GM12878 (cell line): ENCODE results near the gene TLE3. TPM values are rescaled to one million over a fixed set of nuclear protein-coding genes. Genes with fewer than 3 reads are reported as not detected.

Experiments used
- ATAC-seq: fragments of 200-7000 bp; cut with Tn5 transposase; 3 replicates; pipeline ENCODE4 v1.9.1; 2020; ENCODE audit warnings: mild to moderate bottlenecking, moderate library complexity
- BruUV-seq: library from RNA; stranded (reverse); fragments of 400-500 nt; replicated peaks from 2 replicates; lab custom pipeline; 2021; lab: Mats Ljungman, UMichigan
- CTCF ChIA-PET: fragments of 300-600 bp; sonication (Branson Sonifier 250); formaldehyde crosslinking; extraction: SDS; loops from one replicate; lab custom pipeline; 2021; ENCODE audit warnings: inconsistent platforms; lab: Yijun Ruan, JAX
- POLR2A ChIA-PET: fragments of 350-600 bp; formaldehyde crosslinking; extraction: SDS; loops from one replicate; lab custom pipeline; 2021; ENCODE audit warnings: inconsistent platforms; lab: Charles Lee
- RAD21 ChIA-PET: fragments of 300-600 bp; sonication (Branson Sonifier 250); formaldehyde crosslinking; loops from one replicate; lab custom pipeline; 2023; ENCODE audit warnings: antibody characterized with exemption; ENCODE audit not compliant: unreplicated experiment; lab: Charles Lee
- SMC1A ChIA-PET: fragments of 300-600 bp; sonication (Branson Sonifier 250); formaldehyde crosslinking; loops from one replicate; lab custom pipeline; 2023; ENCODE audit not compliant: unreplicated experiment, uncharacterized antibody; lab: Charles Lee
- DNase-seq: peaks from one replicate; pipeline ENCODE4 v3.0.0-alpha.2; 2011; ENCODE audit warnings: low read depth, low spot score
- FAIRE-seq: peaks from 3 replicates; lab custom pipeline; 2011; peaks lifted over from hg19 to GRCh38; lab: Jason Lieb, UNC
- H2AFZ ChIP-seq: 2 replicates; pipeline ENCODE4 v1.6.0; 2011; ENCODE audit warnings: low read depth, low read length, control low read depth; ENCODE audit not compliant: control insufficient read depth
- H3K27ac ChIP-seq: 2 replicates; pipeline ENCODE4 v1.5.1; 2011; ENCODE audit warnings: control low read depth; ENCODE audit not compliant: control insufficient read depth, insufficient read depth
- H3K27me3 ChIP-seq, 2 experiments: replicated peaks in 1 of 2; 2 replicates each; pipeline versions ENCODE4 v1.6.0 to v1.6.1; 2011; ENCODE audit warnings: low read length in 1 of 2; ENCODE audit not compliant: control insufficient read depth in 2 of 2, insufficient read depth in 2 of 2
- H3K36me3 ChIP-seq, 2 experiments: 2 replicates each; pipeline ENCODE4 v1.5.1; 2011; ENCODE audit warnings: low read length in 1 of 2; ENCODE audit not compliant: control insufficient read depth in 2 of 2, insufficient read depth in 2 of 2
- H3K4me1 ChIP-seq: 2 replicates; pipeline ENCODE4 v1.6.1; 2011; ENCODE audit warnings: mild to moderate bottlenecking, low read length, moderate library complexity, mixed read lengths; ENCODE audit not compliant: control insufficient read depth, insufficient read depth
- H3K4me2 ChIP-seq: 2 replicates; pipeline ENCODE4 v1.6.0; 2011; ENCODE audit warnings: control low read depth; ENCODE audit not compliant: control insufficient read depth, insufficient read depth
- H3K4me3 ChIP-seq: fragments of 200-600 bp; sonication (generic); 2 replicates; pipeline ENCODE4 v1.5.1; 2016
- H3K79me2 ChIP-seq: 2 replicates; pipeline ENCODE4 v1.6.0; 2011; ENCODE audit warnings: low read length; ENCODE audit not compliant: control insufficient read depth, insufficient read depth
- H3K9ac ChIP-seq: 2 replicates; pipeline ENCODE4 v1.8.0; 2011; ENCODE audit warnings: low read length, control low read depth, mixed read lengths; ENCODE audit not compliant: control insufficient read depth, insufficient read depth
- H3K9me3 ChIP-seq: replicated peaks from 3 replicates; pipeline ENCODE4 v1.5.1; 2011; ENCODE audit warnings: mild to moderate bottlenecking, low read length; ENCODE audit not compliant: control insufficient read depth, insufficient read depth
- H4K20me1 ChIP-seq: 2 replicates; pipeline ENCODE4 v1.6.0; 2011; ENCODE audit not compliant: control insufficient read depth, insufficient read depth
- ATF3 ChIP-seq: IDR thresholded peaks from 2 replicates; pipeline ENCODE4 v1.6.1; 2011; ENCODE audit warnings: low read depth, mild to moderate bottlenecking, low read length, moderate library complexity, borderline replicate concordance; ENCODE audit errors: extremely low read depth
- BCLAF1 ChIP-seq: fragments of 450-650 bp; IDR thresholded peaks from 2 replicates; pipeline ENCODE4 v1.6.1; 2017; ENCODE audit warnings: antibody characterized with exemption, mild to moderate bottlenecking, moderate library complexity
- DPF2 ChIP-seq: fragments of 450-650 bp; IDR thresholded peaks from 2 replicates; pipeline ENCODE4 v1.6.1; 2017; ENCODE audit warnings: mild to moderate bottlenecking
- MLLT1 ChIP-seq: fragments of 450-650 bp; IDR thresholded peaks from 2 replicates; pipeline ENCODE4 v1.6.1; 2016; ENCODE audit warnings: mild to moderate bottlenecking
- NR2C1 ChIP-seq: fragments of 450-650 bp; IDR thresholded peaks from 2 replicates; pipeline ENCODE4 v1.6.1; 2017; ENCODE audit warnings: antibody characterized with exemption, mild to moderate bottlenecking, moderate library complexity
- PKNOX1 ChIP-seq: fragments of 450-650 bp; IDR thresholded peaks from 2 replicates; pipeline ENCODE4 v1.6.1; 2016; ENCODE audit warnings: mild to moderate bottlenecking
- PRDM15 ChIP-seq: fragments of 450-650 bp; formaldehyde crosslinking; IDR thresholded peaks from 2 replicates; pipeline ENCODE4 v1.4.0; 2020; ENCODE audit warnings: mild to moderate bottlenecking, moderate library complexity
- SPI1 ChIP-seq: IDR thresholded peaks from 2 replicates; pipeline ENCODE4 v1.6.1; 2011; ENCODE audit warnings: low read depth, mild to moderate bottlenecking, low read length, moderate library complexity, borderline replicate concordance; ENCODE audit not compliant: insufficient read depth
- ZNF207 ChIP-seq: fragments of 450-650 bp; IDR thresholded peaks from 2 replicates; pipeline ENCODE4 v1.6.1; 2014; ENCODE audit warnings: antibody characterized with exemption, mild to moderate bottlenecking, borderline replicate concordance
- WGBS: methylation state at CpG from one replicate; pipeline ENCODE4 v1.1.6; 2016; ENCODE audit warnings: low lambda C conversion rate; ENCODE audit not compliant: insufficient replicate concordance, insufficient coverage; ENCODE audit errors: missing lambda C conversion rate; 5-methylcytosine and 5-hydroxymethylcytosine counted together
- in situ Hi-C: fragments of 300-500 bp; cut with MboI; formaldehyde crosslinking; loops from 9 replicates; pipeline ENCODE4 v1.14.3; 2018; ENCODE audit warnings: mixed read lengths
- intact Hi-C: fragments of 100-400 bp; cut with micrococcal nuclease; formaldehyde crosslinking; loops from one replicate; pipeline ENCODE4 v1.14.2; 2022; ENCODE audit not compliant: unreplicated experiment
- polyA plus RNA-seq, 11 experiments: library from polyadenylated mRNA; depleted of rRNA in 4 of 11; unstranded in 6 of 11; stranded (reverse) in 5 of 11; fragments of >200 nt; fragmentation: Nextera tagmentation in 4 of 11; fragmentation: Illumina TruSeq in 1 of 11; extraction: Ambion mirVana in 4 of 11; extraction: Trizol in 1 of 11; gene quantifications; 1 replicate in 1 of 11; 2 replicates in 10 of 11; pipeline versions ENCODE4 v1.2.1 to v1.2.3, GENCODE V29; 2011 to 2016; ENCODE audit warnings: inconsistent platforms in 2 of 11, missing spikeins in 2 of 11, low read depth in 1 of 11
- total RNA-seq, 4 experiments: library from RNA; depleted of rRNA in 3 of 4; stranded (reverse); fragments of >200 nt in 3 of 4; fragmentation: Illumina TruSeq in 1 of 4; extraction: Trizol in 1 of 4; gene quantifications; 2 replicates each; pipeline versions ENCODE4 v1.2.1 to v1.2.3, GENCODE V29; 2013 to 2021

TLE3 gene
- total and polyA plus RNA-seq, 10 of the 15 experiments (the other 5 are each of a cell fraction or from before 2014, with no cell fraction given), result 1.2 to 65.5 (median 9.7) TPM

- TF ChIP-seq PRDM15 (CRISPR knock-in tag) (no peak), MLLT1 (no peak), DPF2 (no peak), ZNF207 (no peak)
- TF ChIP-seq, all 136 proteins: peak for 0
These were observed 15.3 kb downstream of the TLE3 start (continued) for GRCh38 chr15:70082281-70082900.

- Histone ChIP-seq H3K79me2 (peaks cover 8% of the 10 kb centered on the region), H3K9ac (no peak overlapping the region), H3K27me3 (no peaks in the 10 kb centered on the region), H3K27ac (no peak overlapping the region), H2AFZ (no peak overlapping the region), H3K4me3 (no peak overlapping the region), H3K4me1 (peaks cover 27% of the 10 kb centered on the region), H4K20me1 (peaks cover 20% of the 10 kb centered on the region), H3K4me2 (no peak overlapping the region), H3K36me3 (peaks cover 11 to 23% of the 10 kb centered on the region in 2 experiments), H3K9me3 (no peaks in the 10 kb centered on the region)
- CTCF ChIA-PET, result interaction anchor here (1.6 kb wide), 1 partner anchor 16 kb away, joined by 3 read pairs; the partner anchor contains the start of gene TLE3
- RAD21 ChIA-PET, result interaction anchor here (0.7 kb wide), 1 partner anchor 10 kb away, joined by 4 read pairs; no protein-coding TSS in a partner anchor
- DNase-seq, result no peak
- SMC1A ChIA-PET, result interaction anchor here (1.6 kb wide), 1 partner anchor 11 kb away, joined by 4 read pairs; no protein-coding TSS in a partner anchor
- in situ Hi-C loops (no loop called here), intact Hi-C loops (no loop called here)
- ATAC-seq, result no peak
- no TSS peak for BruUV-seq
- no peak for FAIRE-seq
- POLR2A ChIA-PET, result no interaction called here
- WGBS, result 91% methylated on average over 6 of the region's 6 CpGs
- TF ChIP-seq NR2C1 (no peak), DPF2 (no peak), PKNOX1 (no peak), BCLAF1 (no peak), ATF3 (no peak), SPI1 (no peak)
These were observed 16.1 kb downstream of the TLE3 start for GRCh38 chr15:70081612-70082011.
